ENCODE measurements around the gene PRSS21.

DNA sequence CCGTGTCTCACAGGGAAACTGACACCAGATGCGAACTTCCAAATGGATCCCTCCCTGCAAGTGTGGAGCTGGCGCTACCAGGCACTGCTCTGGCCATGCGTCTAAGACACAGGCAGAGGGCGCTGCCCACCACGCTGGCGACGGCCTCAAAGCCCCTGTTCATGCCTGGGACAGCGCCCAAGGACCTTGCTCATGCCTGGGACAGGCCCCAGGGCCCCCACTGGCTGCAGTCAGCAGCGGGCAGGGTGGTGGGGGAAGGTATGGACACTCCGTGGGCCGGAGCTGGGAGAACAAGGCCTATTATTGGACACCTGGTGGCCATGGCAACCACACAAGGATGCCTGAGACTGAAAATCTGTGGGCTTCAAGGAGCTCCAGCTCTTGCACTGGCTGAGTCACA lies 21.9 kb downstream of the PRSS21 start:
- TF ChIP-seq, protein P1, sequence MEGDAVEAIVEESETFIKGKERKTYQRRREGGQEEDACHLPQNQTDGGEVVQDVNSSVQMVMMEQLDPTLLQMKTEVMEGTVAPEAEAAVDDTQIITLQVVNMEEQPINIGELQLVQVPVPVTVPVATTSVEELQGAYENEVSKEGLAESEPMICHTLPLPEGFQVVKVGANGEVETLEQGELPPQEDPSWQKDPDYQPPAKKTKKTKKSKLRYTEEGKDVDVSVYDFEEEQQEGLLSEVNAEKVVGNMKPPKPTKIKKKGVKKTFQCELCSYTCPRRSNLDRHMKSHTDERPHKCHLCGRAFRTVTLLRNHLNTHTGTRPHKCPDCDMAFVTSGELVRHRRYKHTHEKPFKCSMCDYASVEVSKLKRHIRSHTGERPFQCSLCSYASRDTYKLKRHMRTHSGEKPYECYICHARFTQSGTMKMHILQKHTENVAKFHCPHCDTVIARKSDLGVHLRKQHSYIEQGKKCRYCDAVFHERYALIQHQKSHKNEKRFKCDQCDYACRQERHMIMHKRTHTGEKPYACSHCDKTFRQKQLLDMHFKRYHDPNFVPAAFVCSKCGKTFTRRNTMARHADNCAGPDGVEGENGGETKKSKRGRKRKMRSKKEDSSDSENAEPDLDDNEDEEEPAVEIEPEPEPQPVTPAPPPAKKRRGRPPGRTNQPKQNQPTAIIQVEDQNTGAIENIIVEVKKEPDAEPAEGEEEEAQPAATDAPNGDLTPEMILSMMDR (IDR thresholded peaks at IDR 0.05) = peak; percentile 85
- TF ChIP-seq TEAD4 (CRISPR knock-in tag; IDR thresholded peaks at IDR 0.05) (no peak), EMX1 (CRISPR knock-in tag; IDR thresholded peaks at IDR 0.05) (no peak), FOXP1 (CRISPR knock-in tag; IDR thresholded peaks at IDR 0.05; ENCODE audit: borderline replicate concordance) (no peak), JAZF1 (CRISPR knock-in tag; IDR thresholded peaks at IDR 0.05) (no peak), NFYB (CRISPR knock-in tag; conservative IDR thresholded peaks at IDR 0.05; ENCODE audit: low read depth) (no peak), SP1 (CRISPR knock-in tag; conservative IDR thresholded peaks at IDR 0.05) (no peak), ZBTB21 (CRISPR knock-in tag; IDR thresholded peaks at IDR 0.05; ENCODE audit: borderline replicate concordance) (0 out of 2 replicates have a peak, but pooled peaks have one; percentile 29)
- TF ChIP-seq, protein P2, sequence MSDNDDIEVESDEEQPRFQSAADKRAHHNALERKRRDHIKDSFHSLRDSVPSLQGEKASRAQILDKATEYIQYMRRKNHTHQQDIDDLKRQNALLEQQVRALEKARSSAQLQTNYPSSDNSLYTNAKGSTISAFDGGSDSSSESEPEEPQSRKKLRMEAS (CRISPR knock-in tag; IDR thresholded peaks at IDR 0.05) = peak; percentile 65; the same call in 1 of the 2 replicates
- TF ChIP-seq, protein P3, sequence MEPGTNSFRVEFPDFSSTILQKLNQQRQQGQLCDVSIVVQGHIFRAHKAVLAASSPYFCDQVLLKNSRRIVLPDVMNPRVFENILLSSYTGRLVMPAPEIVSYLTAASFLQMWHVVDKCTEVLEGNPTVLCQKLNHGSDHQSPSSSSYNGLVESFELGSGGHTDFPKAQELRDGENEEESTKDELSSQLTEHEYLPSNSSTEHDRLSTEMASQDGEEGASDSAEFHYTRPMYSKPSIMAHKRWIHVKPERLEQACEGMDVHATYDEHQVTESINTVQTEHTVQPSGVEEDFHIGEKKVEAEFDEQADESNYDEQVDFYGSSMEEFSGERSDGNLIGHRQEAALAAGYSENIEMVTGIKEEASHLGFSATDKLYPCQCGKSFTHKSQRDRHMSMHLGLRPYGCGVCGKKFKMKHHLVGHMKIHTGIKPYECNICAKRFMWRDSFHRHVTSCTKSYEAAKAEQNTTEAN (CRISPR knock-in tag; IDR thresholded peaks at IDR 0.05) = no peak
- TF ChIP-seq, protein P4, sequence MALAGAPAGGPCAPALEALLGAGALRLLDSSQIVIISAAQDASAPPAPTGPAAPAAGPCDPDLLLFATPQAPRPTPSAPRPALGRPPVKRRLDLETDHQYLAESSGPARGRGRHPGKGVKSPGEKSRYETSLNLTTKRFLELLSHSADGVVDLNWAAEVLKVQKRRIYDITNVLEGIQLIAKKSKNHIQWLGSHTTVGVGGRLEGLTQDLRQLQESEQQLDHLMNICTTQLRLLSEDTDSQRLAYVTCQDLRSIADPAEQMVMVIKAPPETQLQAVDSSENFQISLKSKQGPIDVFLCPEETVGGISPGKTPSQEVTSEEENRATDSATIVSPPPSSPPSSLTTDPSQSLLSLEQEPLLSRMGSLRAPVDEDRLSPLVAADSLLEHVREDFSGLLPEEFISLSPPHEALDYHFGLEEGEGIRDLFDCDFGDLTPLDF (CRISPR knock-in tag; IDR thresholded peaks at IDR 0.05) = no peak
- TF ChIP-seq, protein P5, sequence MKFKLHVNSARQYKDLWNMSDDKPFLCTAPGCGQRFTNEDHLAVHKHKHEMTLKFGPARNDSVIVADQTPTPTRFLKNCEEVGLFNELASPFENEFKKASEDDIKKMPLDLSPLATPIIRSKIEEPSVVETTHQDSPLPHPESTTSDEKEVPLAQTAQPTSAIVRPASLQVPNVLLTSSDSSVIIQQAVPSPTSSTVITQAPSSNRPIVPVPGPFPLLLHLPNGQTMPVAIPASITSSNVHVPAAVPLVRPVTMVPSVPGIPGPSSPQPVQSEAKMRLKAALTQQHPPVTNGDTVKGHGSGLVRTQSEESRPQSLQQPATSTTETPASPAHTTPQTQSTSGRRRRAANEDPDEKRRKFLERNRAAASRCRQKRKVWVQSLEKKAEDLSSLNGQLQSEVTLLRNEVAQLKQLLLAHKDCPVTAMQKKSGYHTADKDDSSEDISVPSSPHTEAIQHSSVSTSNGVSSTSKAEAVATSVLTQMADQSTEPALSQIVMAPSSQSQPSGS (CRISPR knock-in tag; IDR thresholded peaks at IDR 0.05; ENCODE audit: borderline replicate concordance, low read depth) = no peak
- TF ChIP-seq, protein P6, sequence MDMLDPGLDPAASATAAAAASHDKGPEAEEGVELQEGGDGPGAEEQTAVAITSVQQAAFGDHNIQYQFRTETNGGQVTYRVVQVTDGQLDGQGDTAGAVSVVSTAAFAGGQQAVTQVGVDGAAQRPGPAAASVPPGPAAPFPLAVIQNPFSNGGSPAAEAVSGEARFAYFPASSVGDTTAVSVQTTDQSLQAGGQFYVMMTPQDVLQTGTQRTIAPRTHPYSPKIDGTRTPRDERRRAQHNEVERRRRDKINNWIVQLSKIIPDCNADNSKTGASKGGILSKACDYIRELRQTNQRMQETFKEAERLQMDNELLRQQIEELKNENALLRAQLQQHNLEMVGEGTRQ (CRISPR knock-in tag; IDR thresholded peaks at IDR 0.05) = no peak

Data from WTC11 (cell line).